HG02588 (cell line): ENCODE results near the gene VWA2.
"Not testable (repeated sequence)": the region's sequence is repeated elsewhere in the genome, so short reads cannot be mapped to it uniquely, and the experiment has no call there.

ENCODE experiments used
- ATAC-seq: cut with Tn5 transposase; IDR thresholded peaks from one replicate; pipeline ENCODE4 v1.9.1; 2021; ENCODE audit warnings: mild to moderate bottlenecking, moderate library complexity; ENCODE audit not compliant: unreplicated experiment

The VWA2 gene

DNA sequence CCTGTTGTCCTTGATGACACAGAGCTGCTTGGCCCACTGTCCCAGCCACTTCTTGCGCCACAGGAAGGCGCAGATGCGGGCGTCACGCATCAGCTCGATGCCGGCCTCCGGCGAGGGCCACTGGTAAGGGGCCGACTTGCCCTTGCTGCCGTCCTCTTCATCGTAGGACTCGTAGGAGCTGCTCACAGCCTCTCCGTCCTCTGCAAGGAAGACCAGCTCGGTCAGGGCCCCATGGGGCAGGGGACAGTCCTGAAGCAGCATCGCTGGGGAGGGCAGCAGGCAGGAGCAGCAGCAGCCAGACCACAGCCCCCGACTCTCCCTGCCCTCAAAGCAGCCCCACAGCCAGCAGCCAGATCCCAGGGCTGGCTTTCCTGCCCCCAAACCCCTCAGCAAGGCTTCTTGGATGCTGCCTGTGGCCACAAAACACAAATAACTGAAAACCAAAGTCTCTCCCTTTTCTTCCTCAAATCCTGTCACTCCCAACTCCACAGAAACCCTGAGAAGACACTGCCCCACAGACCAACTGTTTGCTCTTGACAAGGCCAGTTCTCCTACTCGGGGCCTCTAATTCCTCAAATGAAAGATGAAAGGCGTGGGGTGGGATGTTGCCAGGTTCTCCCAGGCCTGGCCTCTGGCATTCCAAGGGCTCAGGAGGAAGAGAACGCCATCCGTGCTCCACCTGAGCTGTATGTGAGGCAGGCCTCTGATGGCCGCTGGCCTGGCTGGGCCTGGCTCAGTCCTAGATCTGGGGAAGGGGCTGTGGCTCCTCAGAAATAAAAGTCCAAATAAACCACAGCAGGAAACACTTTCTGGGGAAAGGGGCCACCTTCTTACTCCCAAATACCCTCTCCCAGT, 76.7 kb downstream of the VWA2 start:
- no peak for ATAC-seq

DNA sequence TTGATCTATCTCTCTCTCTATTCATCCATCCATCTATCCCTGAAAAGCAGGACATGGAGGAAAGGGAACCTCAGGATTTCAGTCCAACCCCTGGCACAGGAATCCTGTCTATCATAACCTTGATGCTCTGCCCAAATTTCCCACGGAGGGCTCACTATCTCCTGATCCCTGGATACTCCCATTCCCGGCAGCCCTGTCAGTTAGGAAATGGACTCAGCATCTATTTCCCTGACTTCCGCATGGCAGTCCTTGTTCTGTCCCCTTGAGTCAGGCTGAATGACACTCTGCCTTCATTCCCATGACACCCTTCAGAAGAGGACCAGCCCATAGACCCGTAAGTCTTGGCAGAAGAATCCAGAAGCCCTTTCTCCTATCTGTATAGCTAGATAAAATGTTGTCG, 77.7 kb downstream of the VWA2 start:
- no peak for ATAC-seq

DNA sequence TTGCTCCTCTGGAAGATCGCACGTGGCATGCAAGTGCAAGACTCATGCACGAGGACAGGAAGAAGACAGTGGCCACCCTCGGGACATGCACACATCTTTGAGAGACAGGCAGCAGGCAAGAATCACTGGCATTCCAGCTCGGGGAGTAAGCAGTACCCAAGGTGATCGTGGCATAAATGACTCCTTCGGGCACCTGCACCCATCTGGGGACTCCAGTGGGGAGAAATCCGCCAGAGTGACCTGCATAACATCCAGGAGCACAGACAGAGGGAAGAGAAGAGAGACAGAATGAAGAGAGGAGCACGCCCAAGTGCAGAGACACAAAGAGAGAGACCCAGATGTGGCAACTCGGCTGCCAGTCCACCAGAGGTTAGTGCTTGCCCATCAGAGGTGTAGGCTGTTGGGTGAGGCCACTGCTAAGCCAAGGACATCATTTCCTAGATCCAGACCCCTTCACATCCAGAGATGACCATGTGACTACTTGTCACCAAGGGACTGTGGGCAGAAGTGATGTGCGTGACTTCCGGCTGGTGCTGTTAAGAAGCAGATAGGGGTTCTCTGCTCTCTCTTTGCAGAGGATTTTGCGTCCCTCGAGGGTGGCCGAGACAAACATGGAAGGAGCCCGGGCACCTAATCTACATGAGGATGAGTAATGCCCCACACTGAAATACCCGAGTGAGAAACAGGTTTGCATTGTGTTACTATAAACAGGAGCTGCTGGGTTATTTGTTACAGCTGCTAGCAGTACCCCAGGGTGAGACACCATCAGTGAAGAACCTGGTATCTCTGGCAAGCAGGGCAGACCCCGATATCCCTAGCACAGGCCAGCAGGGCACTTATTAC, 80.6 kb downstream of the VWA2 start:
- no peak for ATAC-seq

DNA sequence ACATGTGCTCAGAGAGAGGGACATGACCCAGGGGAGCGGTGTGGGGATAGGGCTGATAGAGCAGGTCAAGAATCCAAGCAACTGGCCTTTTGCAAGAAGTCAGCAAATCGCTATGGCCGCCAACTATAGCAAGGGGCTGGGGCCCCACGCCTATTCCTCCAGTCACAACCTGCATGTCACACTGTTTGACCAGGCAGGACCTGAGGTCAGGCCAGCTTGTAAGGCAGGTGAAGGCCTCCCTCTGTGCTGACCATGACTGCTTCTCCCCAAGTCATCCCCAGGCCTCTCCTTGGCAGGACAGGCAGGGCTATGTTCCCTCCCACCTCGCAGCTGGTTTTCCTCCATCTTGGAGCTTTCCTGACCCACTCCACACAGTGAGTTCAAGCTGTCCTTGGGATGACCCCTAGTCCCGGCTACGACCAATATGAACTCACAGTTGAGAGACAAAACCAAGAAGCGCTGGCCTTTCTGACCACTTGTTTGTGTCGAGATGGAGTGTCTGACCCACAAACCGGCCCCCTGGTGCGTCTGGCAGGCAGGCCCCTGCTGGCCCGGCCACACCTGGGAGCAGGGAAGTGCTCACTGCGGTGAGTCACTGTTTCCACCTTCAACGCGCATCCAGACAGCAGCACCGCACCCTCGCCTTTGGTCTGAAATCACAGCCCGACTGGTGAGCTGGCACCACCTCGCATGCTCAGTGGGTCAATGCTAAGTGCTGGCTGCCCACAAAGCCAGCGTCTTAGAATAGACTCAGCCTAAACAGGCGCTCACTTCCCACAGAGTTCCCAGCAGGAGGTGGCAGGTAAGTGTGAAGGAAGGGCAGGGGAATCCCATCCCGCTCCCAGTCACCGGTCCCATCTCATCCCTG, 81.4 kb downstream of the VWA2 start:
- ATAC-seq = no peak

DNA sequence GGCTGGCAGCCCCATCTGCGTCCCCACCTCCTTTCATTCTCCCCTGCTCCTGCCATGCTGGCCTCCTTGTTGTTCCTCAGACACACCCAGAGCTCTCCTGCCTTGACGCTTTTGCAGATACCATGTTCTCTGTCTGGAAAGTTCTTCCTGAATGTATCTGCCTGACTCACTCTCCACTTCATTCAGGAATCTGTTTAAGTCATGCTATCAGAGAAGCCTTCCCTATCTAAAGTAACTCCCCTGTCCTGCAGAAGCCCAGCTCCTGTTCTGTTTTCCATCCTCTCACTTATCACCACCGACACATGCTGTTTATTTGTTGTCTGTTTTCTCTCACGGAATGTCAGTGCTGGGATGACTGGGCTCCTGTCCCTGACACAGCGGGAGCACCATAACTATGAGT, 83.3 kb downstream of the VWA2 start:
- ATAC-seq = no peak

DNA sequence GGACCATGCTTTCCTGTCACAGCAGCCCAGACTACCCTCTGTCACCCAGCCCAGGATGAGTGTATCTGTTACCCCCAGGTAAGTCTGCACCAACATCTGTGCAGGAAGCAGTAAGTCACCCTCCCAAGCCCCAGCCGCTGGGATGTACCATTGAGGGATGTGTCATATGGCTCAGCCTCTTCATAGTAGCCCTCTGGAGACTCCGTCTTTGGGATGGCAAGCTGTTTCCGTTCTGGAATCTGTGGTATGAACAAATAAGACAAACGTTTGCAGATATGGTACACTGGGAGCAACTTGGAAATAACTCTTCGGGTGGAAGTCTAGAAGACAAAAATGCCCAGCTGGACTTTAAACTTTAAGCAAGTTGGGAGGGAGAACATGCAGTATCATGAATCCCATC, 84.0 kb downstream of the VWA2 start:
- ATAC-seq = no peak

DNA sequence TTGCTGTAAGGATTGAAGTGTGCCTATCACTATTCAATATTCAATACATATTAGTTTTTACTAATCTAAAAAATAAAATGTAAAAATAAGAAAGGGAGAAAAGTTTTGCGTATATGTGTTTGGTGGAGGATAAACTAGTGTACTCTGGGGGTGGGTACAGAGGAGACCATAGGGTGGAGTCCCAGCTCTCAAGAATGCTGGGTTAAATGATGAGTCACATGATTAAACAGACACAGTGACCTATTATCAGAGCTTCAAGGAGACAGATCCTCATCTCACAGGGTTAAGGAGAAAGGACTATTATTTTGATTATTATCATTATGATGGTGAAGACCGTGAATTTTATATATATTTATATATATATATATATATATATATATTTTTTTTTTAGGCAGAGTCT, 87.7 kb downstream of the VWA2 start:
- ATAC-seq = no peak

DNA sequence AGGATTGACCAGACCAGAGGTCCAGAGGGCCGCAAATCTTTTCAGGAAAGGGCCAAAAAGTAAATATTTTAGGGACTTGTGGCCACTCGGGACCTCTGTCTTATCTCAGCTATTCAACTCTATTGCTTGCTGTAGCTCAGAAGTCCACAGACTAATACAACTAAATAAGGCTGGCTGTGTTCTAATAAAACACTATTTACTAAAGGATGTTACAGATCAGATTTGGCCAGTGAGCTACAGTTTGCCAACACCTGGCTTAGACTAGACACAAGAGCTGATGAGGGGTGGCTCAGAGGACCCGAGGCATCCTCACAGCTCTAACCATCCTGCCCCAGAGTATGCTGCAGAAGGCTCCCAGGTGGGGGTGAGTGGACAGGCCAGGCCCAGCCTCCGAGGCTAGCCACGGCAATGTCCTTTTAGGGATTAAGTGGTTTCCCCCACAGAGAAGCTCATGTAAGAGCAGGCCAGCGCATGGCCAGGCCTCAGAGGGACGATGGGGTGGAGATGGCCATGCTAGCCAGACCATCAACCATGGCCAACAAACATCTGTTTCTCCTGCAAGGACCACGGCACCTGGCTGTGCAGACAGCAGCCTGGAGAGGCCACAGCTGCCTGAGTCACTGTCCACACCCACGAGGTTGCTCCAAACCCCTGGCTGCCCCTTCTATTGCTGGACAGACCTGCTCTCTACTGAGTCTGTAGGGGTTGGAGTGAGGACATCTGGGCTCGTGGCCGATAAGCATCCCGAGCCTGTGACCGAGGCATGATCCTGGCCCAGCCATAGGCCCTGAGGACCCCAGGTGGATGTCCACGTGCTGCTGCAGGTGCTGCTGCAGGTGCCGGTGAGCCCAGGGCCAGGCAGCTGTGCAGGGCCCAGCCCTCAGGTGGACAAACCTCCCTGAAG, 88.7 kb downstream of the VWA2 start:
- ATAC-seq = no peak

DNA sequence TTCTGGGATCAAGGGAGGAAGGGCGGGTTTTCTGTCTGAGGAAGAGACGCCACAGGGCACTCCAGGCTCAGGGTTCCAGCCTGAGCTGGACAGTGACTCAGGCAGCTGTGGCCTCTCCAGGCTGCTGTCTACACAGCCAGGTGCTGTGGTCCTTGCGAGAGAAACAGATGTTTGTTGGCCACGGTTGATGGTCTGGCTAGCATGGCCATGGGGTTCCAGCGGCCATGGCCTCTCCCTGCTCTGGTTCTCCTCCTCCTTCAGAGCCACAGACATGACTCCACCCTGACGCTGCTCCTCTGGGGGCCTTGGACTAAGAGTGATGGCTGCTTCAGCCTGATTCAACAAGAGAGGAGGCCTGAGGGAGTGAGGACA, 89.4 kb downstream of the VWA2 start:
- ATAC-seq = no peak

DNA sequence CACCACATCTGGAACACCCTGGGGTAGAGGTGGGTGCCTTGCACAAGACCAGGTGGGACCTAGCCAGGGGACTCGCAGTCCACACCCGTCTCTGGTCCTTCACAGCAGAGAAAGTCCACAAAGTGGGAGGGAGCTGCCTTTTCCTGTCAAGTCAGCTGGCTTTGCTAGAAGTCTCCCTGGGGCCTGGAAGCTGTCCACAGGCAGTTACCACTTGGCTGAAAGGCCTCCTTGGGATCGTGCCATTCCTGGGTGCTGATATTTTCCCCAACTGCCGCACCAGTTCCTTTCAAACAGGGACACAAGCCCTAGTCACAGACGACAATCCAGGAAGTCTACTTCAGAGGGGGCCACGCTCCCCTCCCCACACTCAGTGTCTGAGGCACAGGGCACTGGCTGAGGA, 89.8 kb downstream of the VWA2 start:
- ATAC-seq = no peak

DNA sequence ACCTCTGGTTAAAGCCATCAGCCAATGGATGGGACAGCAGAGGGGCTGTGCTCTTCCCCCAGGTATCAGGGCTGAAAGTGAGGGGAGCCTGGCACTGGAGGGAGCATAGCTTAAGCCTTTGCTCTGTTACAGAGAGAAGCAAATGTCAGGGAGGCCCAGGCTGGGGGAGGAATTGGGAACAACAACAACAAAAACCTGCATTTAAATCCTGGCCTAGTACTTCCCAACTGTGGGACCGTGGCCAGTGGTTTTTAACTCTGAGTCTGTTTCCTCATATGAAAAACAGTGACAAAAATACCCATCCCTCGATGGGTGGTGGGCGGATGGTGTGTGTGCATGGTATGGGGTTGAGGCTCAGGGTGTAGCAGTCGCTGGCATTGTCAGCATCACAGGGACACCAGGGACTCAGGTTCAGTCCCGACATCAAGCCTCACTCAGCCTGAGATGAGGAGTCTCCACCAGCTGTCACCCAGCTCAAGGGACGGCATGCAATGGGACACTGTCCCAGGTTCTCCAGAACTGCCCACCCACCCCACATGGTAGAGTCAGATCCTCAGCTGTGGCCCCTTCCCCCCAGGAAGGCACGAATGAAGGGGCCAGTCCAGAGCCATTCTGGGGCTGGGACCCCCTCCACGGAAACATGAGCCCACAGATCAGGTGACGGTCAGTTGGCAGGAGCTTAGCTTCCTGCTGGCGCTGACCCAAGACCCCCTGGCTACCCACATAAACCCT, 90.7 kb downstream of the VWA2 start:
- ATAC-seq = no peak

DNA sequence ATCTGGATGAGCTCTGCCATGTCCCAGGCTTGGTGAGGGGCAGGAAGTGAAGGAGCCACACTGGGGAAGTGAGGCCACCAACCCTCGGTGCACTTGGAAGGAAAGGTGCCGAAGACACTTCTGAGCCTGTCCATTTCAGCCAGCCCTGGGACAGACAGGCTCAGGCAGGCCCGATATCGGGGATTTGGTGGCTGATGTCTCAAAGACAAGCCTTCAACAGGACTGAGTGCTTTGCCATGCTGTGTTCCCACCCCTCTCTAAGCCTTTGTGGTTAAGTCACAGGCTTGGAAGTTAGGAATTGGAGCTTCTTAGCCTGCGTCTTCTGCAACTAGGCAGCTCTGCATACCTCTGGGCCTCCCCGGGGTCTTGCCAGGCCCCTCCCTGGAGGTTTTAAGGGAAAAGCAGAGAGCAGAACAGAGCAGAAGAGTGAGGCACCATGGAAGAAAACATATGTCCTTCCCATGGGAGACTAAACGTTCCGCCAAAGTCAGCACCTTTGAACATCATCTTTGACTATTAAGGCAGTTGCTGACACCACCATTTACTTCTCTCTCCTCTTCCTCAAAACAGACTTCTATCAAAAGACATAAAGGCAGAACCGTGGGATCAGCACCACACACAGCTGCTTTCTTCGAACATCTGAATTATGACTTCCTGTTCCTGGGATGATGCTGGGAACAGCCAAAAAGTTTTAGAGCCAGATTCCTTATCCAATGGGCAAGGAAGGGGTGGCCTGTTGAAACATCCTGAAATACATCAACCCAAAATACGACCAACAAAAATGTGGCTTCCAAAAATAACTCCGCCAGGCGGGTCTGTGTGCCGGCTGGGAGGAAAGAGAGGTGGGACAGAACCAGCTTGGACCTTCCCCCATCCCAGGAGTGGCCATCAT, 93.5 kb downstream of the VWA2 start:
- ATAC-seq = no peak

DNA sequence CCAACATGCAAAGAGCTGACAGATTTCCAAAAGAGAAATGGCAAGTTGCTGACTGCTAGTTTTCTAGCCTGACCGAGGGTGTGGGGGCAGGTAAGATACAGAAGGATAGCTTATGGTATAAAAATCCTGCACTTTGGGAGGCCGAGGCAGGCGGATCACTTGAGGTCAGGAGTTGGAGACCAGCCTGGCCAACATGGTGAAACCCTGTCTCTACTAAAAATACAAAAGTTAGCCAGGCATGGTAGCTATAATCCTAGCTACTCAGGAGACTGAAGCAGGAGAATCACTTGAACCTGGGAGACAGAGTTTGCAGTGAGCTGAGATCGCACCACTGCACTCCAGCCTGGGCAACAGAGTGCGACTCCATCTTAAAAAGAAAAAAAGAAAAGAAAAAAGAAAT, 94.4 kb downstream of the VWA2 start:
- ATAC-seq = not testable (repeated sequence)

DNA sequence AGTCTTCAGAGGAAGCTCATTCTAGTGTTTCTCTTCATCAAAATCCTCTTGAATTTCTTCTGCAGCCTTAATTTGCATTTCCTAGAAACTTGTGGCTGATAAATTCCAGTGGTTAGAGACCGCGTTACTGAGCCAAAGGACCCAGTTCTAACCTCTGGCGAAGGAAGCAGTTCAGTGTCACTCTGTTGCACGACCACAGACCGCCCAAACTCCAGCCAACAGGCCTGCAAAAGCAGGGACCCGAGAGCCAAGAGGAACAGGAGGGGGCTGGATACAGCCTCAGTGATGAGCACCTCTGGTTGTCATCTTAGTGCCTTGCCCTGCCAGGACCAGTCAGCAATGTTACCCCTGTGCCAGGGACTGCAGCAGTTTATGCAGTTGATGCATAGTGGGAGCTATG, 95.2 kb downstream of the VWA2 start:
- no peak for ATAC-seq

DNA sequence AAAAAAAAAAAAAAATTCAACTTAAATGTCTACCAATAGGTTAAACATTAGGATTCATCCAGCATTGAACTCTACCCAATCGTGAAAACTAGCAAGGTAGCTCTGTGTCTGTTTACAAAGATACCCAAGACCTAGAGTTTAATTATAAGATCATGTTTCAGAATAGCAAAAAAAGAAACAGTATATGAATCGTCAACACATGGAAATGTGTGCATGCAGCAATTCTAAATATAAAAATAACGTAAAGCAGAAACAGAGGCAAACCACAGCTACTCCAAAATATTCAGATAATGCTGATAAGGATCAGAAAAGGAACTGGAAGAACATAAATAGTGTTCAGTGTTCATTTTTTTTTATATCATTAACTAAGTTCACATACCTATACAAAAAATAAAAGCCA, 96.6 kb downstream of the VWA2 start:
- no peak for ATAC-seq

DNA sequence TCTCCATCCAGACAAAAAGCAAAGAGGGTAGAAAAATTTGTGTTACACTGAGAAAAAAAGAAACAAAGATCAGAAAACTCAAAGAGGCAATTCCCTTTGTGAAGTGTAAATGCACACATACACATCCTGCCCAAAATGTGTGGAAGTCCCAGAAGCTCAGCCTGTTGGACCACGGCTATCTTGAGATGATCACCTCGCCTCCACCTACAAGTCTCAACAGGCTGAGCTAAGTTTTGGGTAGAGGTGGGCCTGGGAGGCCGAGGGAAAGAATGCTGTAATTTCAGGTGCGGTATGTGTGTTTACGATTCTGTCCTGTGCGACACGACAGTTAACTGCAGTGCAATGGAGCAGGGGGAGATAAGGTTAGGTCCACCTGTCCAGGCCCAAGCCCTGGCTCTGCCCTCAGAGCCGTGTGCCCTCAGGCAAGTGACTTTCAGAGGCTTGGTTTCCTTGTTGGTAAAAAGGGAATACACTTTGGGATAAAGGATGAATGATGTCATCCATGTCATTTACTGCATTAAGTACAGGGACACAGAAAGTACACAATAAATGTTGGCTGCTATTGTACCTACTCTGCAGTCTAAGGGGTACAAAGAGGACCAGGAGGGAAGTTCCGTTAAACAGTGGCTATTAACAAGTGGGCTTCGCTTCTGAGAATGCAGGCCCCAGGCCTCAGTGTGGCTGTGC, 97.9 kb downstream of the VWA2 start:
- ATAC-seq = no peak

DNA sequence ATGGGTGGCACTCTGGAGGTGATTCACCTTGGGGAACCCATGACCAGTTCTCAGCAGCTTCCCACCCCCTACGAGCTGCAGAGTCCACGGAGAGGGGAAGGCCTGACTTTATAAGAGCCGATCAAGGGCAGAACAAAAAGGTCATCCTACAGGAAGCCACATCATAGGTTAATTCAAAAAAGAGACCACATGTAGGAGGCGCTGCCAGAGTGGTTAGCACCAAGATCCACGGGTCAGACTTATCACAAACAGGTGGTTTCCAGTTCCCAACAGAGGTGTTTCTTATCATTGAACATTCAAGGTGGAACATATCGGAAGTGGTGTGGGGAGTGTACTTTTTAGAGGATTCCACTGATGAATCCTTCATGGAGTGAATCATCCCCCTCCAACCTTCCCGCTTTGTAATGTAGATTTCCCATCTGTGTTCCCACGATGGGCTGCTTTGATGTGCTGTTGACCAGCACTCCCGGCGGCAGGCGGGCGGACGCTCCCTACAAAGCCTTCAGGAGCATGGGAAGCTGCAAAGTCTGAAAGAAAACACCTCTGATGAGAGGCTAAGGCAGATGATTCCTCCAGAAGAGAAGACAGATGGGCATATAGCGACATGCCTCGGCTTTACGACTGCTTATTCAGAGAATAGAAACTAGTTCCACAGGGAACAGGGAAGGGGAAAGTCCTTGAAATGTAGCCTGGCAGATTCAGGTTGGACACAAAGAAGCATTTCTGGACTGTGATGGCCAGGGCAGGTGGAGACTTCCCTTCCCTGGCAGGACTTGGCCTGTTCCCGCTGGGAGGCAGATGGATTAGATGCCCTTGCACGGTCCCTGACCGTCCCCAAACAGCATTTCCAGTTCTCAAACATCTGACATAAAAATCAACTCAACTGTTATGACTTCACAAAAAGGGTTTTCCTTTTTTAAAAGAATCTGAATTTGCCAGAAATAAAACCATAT, 98.7 kb downstream of the VWA2 start:
- no peak for ATAC-seq
